Neural cell (in vitro differentiated cells): ENCODE measurements around the gene MSI2. TPM values are rescaled to one million over a fixed set of nuclear protein-coding genes. Genes with fewer than 3 reads are reported as not detected.

Experiments
- H2AFZ ChIP-seq: fragments of 200-600, 300-800 bp; sonication (generic), shearing (Covaris generic); 2 replicates; pipeline ENCODE4 v1.6.0; 2014; ENCODE audit warnings: low read depth, mild to moderate bottlenecking, antibody characterized with exemption, low read length, moderate library complexity
- H3F3A ChIP-seq: fragments of 200-600 bp; shearing (Covaris generic); 2 replicates; pipeline ENCODE4 v1.6.1; 2016; ENCODE audit warnings: mild to moderate bottlenecking, moderate library complexity, mixed read lengths, antibody characterized with exemption, low read length; ENCODE audit not compliant: insufficient read depth, poor library complexity, severe bottlenecking
- H3K27ac ChIP-seq: fragments of 200-600, 300-800 bp; sonication (generic), shearing (Covaris generic); 2 replicates; pipeline ENCODE4 v1.5.1; 2014; ENCODE audit warnings: mild to moderate bottlenecking, low read length, moderate library complexity
- H3K27me3 ChIP-seq: fragments of 300-800, 200-600 bp; sonication (generic), shearing (Covaris generic); 2 replicates; pipeline ENCODE4 v1.6.0; 2014; ENCODE audit warnings: mild to moderate bottlenecking, low read depth, low read length, moderate library complexity; ENCODE audit not compliant: insufficient read depth
- H3K36me3 ChIP-seq: fragments of 300-800, 200-600 bp; sonication (generic), shearing (Covaris generic); 2 replicates; pipeline ENCODE4 v1.5.1; 2014; ENCODE audit warnings: mild to moderate bottlenecking, antibody characterized with exemption, low read length, moderate library complexity; ENCODE audit not compliant: insufficient read depth
- H3K4me2 ChIP-seq: fragments of 300-800, 200-600 bp; sonication (generic), shearing (Covaris generic); 2 replicates; pipeline ENCODE4 v1.6.0; 2014; ENCODE audit warnings: mild to moderate bottlenecking, low read length
- H3K4me3 ChIP-seq: fragments of 300-800, 200-600 bp; sonication (generic), shearing (Covaris generic); 2 replicates; pipeline ENCODE4 v1.5.1; 2014; ENCODE audit warnings: mild to moderate bottlenecking, low read length, moderate library complexity
- H3K79me2 ChIP-seq: fragments of 200-600 bp; shearing (Covaris generic); replicated peaks from 2 replicates; pipeline ENCODE4 v1.6.0; 2014; ENCODE audit warnings: mild to moderate bottlenecking, low read length, moderate library complexity; ENCODE audit not compliant: insufficient read depth
- H3K9ac ChIP-seq: fragments of 300-800, 200-600 bp; sonication (generic), shearing (Covaris generic); 2 replicates; pipeline ENCODE4 v1.6.1; 2016; ENCODE audit warnings: mild to moderate bottlenecking, low read length, mixed read lengths
- H3K9me2 ChIP-seq: fragments of 200-600 bp; shearing (Covaris generic); 2 replicates; pipeline ENCODE4 v1.6.1; 2016; ENCODE audit warnings: mild to moderate bottlenecking, low read length, mixed read lengths; ENCODE audit not compliant: insufficient read depth
- H3K9me3 ChIP-seq: fragments of 200-600, 300-800 bp; sonication (generic), shearing (Covaris generic); 2 replicates; pipeline ENCODE4 v1.6.1; 2016; ENCODE audit warnings: mild to moderate bottlenecking, mixed run types, low read length, moderate library complexity, mixed read lengths
- H4K20me1 ChIP-seq: fragments of 200-600 bp; shearing (Covaris generic); 2 replicates; pipeline ENCODE4 v1.6.1; 2016; ENCODE audit warnings: mild to moderate bottlenecking, mixed run types; ENCODE audit not compliant: insufficient read depth
- EP300 ChIP-seq: fragments of 450-650 bp; conservative IDR thresholded peaks from 2 replicates; pipeline ENCODE4 v1.6.1; 2014; ENCODE audit warnings: antibody characterized with exemption, mild to moderate bottlenecking, moderate library complexity; ENCODE audit not compliant: poor library complexity, severe bottlenecking
- EZH2 ChIP-seq: fragments of 200-600, 300-800 bp; shearing (Covaris generic), sonication (generic); IDR thresholded peaks from 2 replicates; pipeline ENCODE4 v1.6.1; 2014; ENCODE audit warnings: antibody characterized with exemption, low read length, borderline replicate concordance, mild to moderate bottlenecking; ENCODE audit not compliant: insufficient read depth, poor library complexity, severe bottlenecking
- MXI1 ChIP-seq: fragments of 450-650 bp; conservative IDR thresholded peaks from 2 replicates; pipeline ENCODE4 v1.6.1; 2014; ENCODE audit warnings: antibody characterized with exemption, mild to moderate bottlenecking; ENCODE audit not compliant: poor library complexity, severe bottlenecking
- POLR2AphosphoS5 ChIP-seq: IDR thresholded peaks from 2 replicates; pipeline ENCODE4 v1.6.1; 2012
- RAD21 ChIP-seq: fragments of 450-650 bp; conservative IDR thresholded peaks from 2 replicates; pipeline ENCODE4 v1.6.1; 2014; ENCODE audit warnings: antibody characterized with exemption, mild to moderate bottlenecking, moderate library complexity
- SMC3 ChIP-seq: fragments of 450-650 bp; conservative IDR thresholded peaks from 2 replicates; pipeline ENCODE4 v1.6.1; 2014; ENCODE audit warnings: antibody characterized with exemption, mild to moderate bottlenecking, moderate library complexity; ENCODE audit not compliant: poor library complexity
- TAF1 ChIP-seq: IDR thresholded peaks from 2 replicates; pipeline ENCODE4 v1.6.1; 2012; ENCODE audit warnings: low read depth
- polyA plus RNA-seq: library from polyadenylated mRNA; depleted of rRNA; stranded (reverse); fragments of >200 nt; gene quantifications from 2 replicates; pipeline ENCODE4 v1.2.3, GENCODE V29; 2014
- TF ChIP-seq, protein P1 (sequence below): IDR thresholded peaks from 2 replicates; pipeline ENCODE4 v1.6.1; 2012; ENCODE audit warnings: borderline replicate concordance
- TF ChIP-seq, protein P2 (sequence below): fragments of 450-650 bp; IDR thresholded peaks from 2 replicates; pipeline ENCODE4 v1.5.1; 2014; ENCODE audit warnings: antibody characterized with exemption, mild to moderate bottlenecking, moderate library complexity; ENCODE audit not compliant: poor library complexity, severe bottlenecking

The MSI2 gene
- polyA plus RNA-seq, 1 donor from 2014 or later = 61.4 TPM

DNA sequence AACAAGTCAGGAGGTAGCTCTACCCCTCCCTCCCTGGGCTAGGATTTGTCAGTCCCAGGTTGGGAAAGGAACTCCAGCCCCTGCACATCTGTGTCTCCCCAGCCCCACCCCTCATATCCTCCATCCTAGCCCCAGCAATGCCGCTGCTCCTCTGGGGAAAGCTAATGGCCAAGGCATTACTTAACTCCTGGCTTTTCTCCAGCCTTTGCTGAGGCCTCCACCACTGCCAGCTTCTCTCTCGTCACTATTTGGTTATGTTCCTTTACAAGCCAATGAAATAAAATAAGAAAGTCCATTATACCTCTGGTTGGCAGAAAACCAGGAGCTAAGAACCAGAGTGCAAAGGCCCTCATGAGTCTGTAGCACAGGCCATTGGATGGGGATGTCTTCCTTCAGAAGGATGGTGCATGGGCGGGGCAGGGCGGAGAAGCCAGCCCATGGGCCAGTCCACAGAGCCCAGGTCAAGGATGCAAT is 317.8 kb downstream of the MSI2 start:
- Histone ChIP-seq H3K27ac (no peak overlapping the region), H3K4me2 (no peak overlapping the region), H3K27me3 (no peaks in the 10 kb centered on the region), H4K20me1 (no peaks in the 10 kb centered on the region), H3F3A (no peaks in the 10 kb centered on the region), H2AFZ (no peak overlapping the region), H3K36me3 (no peaks in the 10 kb centered on the region), H3K4me3 (no peak overlapping the region), H3K79me2 (no peaks in the 10 kb centered on the region), H3K9me2 (no peaks in the 10 kb centered on the region), H3K9me3 (no peaks in the 10 kb centered on the region), H3K9ac (no peak overlapping the region)
- TF ChIP-seq RAD21 (no peak), EP300 (no peak), POLR2AphosphoS5 (no peak), EZH2 (no peak), MXI1 (no peak), SMC3 (no peak), TAF1 (no peak)
- TF ChIP-seq, protein P1, sequence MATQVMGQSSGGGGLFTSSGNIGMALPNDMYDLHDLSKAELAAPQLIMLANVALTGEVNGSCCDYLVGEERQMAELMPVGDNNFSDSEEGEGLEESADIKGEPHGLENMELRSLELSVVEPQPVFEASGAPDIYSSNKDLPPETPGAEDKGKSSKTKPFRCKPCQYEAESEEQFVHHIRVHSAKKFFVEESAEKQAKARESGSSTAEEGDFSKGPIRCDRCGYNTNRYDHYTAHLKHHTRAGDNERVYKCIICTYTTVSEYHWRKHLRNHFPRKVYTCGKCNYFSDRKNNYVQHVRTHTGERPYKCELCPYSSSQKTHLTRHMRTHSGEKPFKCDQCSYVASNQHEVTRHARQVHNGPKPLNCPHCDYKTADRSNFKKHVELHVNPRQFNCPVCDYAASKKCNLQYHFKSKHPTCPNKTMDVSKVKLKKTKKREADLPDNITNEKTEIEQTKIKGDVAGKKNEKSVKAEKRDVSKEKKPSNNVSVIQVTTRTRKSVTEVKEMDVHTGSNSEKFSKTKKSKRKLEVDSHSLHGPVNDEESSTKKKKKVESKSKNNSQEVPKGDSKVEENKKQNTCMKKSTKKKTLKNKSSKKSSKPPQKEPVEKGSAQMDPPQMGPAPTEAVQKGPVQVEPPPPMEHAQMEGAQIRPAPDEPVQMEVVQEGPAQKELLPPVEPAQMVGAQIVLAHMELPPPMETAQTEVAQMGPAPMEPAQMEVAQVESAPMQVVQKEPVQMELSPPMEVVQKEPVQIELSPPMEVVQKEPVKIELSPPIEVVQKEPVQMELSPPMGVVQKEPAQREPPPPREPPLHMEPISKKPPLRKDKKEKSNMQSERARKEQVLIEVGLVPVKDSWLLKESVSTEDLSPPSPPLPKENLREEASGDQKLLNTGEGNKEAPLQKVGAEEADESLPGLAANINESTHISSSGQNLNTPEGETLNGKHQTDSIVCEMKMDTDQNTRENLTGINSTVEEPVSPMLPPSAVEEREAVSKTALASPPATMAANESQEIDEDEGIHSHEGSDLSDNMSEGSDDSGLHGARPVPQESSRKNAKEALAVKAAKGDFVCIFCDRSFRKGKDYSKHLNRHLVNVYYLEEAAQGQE = no peak
- TF ChIP-seq, protein P2, sequence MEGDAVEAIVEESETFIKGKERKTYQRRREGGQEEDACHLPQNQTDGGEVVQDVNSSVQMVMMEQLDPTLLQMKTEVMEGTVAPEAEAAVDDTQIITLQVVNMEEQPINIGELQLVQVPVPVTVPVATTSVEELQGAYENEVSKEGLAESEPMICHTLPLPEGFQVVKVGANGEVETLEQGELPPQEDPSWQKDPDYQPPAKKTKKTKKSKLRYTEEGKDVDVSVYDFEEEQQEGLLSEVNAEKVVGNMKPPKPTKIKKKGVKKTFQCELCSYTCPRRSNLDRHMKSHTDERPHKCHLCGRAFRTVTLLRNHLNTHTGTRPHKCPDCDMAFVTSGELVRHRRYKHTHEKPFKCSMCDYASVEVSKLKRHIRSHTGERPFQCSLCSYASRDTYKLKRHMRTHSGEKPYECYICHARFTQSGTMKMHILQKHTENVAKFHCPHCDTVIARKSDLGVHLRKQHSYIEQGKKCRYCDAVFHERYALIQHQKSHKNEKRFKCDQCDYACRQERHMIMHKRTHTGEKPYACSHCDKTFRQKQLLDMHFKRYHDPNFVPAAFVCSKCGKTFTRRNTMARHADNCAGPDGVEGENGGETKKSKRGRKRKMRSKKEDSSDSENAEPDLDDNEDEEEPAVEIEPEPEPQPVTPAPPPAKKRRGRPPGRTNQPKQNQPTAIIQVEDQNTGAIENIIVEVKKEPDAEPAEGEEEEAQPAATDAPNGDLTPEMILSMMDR = no peak

DNA sequence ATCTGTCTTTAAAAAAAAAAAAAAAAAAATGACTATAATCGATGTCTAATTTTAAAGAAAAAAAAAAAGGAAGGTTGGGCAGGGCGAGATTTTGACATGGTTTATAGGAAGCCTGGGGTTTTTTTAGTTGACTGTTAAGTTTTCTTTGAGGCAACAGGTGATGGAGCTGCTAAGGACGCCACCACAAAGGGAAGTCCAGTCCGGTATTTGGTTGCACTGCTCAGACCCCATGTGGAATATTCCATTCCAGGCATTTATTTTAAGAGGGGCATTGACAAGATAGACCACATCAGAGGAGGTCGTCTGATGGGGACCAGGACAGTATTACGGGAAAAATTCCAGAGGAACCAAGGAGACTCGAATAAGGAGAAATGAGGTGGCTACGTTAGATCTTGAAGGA is 320.4 kb downstream of the MSI2 start:
- Histone ChIP-seq H3K9me2 (no peaks in the 10 kb centered on the region), H3K9me3 (no peaks in the 10 kb centered on the region), H3K4me2 (peak overlapping the region; percentile 58), H4K20me1 (no peaks in the 10 kb centered on the region), H3F3A (no peaks in the 10 kb centered on the region), H3K27ac (peak overlapping the region; percentile 67), H3K4me3 (no peak overlapping the region), H3K79me2 (no peaks in the 10 kb centered on the region), H3K36me3 (no peaks in the 10 kb centered on the region), H2AFZ (no peak overlapping the region), H3K9ac (no peak overlapping the region), H3K27me3 (no peaks in the 10 kb centered on the region)
- TF ChIP-seq POLR2AphosphoS5 = no peak
- TF ChIP-seq TAF1 = no peak
- TF ChIP-seq SMC3 = no peak
- TF ChIP-seq, protein P2 = no peak
- TF ChIP-seq, protein P1 = no peak
- no peak for TF ChIP-seq EZH2
- TF ChIP-seq MXI1 = no peak
- TF ChIP-seq RAD21 = no peak
- no peak for TF ChIP-seq EP300
